Lower leg skin (tissue), 4 donors: ENCODE results near the gene RNU1-2. TPM values are rescaled to one million over a fixed set of nuclear protein-coding genes. Genes with fewer than 3 reads are reported as not detected.
"Not testable (repeated sequence)": the region's sequence is repeated elsewhere in the genome, so short reads cannot be mapped to it uniquely, and the experiment has no call there.

Experiments used
- DNase-seq, 2 donors: peaks; one replicate each; pipeline ENCODE4 v3.0.0-alpha.2; 2019; ENCODE audit warnings: low spot score in 2 of 2
- H3K4me3 ChIP-seq: fragments of 200-600 bp; sonication (generic); 2 replicates; pipeline ENCODE4 v1.5.1; 2017; ENCODE audit warnings: mild to moderate bottlenecking, low read depth; ENCODE audit not compliant: poor library complexity, severe bottlenecking
- CTCF ChIP-seq, 3 donors: fragments of 450-650 bp; IDR thresholded peaks; one replicate each; pipeline ENCODE4 v1.5.1; 2016; ENCODE audit warnings: antibody characterized with exemption in 3 of 3, mild to moderate bottlenecking in 3 of 3, moderate library complexity in 2 of 3
- POLR2A ChIP-seq, 2 donors: fragments of 450-650 bp; IDR thresholded peaks; one replicate each; pipeline ENCODE4 v1.6.1; 2016 to 2017; ENCODE audit warnings: antibody characterized with exemption in 2 of 2, mild to moderate bottlenecking in 1 of 2, moderate library complexity in 1 of 2
- WGBS, 2 donors: methylation state at CpG; one replicate each; pipeline ENCODE4 v1.1.5; 2018; 5-methylcytosine and 5-hydroxymethylcytosine counted together
- intact Hi-C: fragments of 100-400 bp; cut with DNase I; formaldehyde crosslinking; loops from one replicate; pipeline ENCODE4 v1.15.0; 2023; ENCODE audit warnings: low total_unique reads
- total RNA-seq, 4 donors: library from RNA; depleted of rRNA; stranded (reverse); fragments of >200 nt; gene quantifications; one replicate each; pipeline ENCODE4 v1.1.0, GENCODE V29; 2016

The RNU1-2 gene
- total RNA-seq, 4 donors from 2014 or later: under 0.01 TPM; not detected in 1

- WGBS, 2 donors: 77 to 79% methylated on average over 13 of the region's 13 CpGs
- H3K4me3 ChIP-seq: no peak overlapping the region
- TF ChIP-seq CTCF (IDR thresholded peaks at IDR 0.05): no peak
- no peak for TF ChIP-seq POLR2A (IDR thresholded peaks at IDR 0.05)
- no peak for DNase-seq
- intact Hi-C loops: loop anchor here (10.0 kb wide), 1 partner anchor 310 kb away; the partner anchor contains the start of gene NBPF1
These were observed 29.2 kb downstream of the RNU1-2 start for GRCh38 chr1:16924919-16925477.

- intact Hi-C loops: loop anchor here (10.0 kb wide), 1 partner anchor 311 kb away; the partner anchor contains the start of gene NBPF1
- TF ChIP-seq CTCF (IDR thresholded peaks at IDR 0.05) (no peak), POLR2A (IDR thresholded peaks at IDR 0.05) (no peak)
- H3K4me3 ChIP-seq: no peak overlapping the region
- DNase-seq: no peak
- WGBS, 2 donors: 60 to 61% methylated on average over 13 of the region's 13 CpGs
These were observed 30.1 kb downstream of the RNU1-2 start for GRCh38 chr1:16925635-16926490.

GRCh38 chr1:16926491-16927073 is 30.8 kb downstream of the RNU1-2 start:
- DNase-seq: no peak
- intact Hi-C loops: loop anchor here (10.0 kb wide), 1 partner anchor 312 kb away; the partner anchor contains the start of gene NBPF1
- no peak for TF ChIP-seq CTCF (IDR thresholded peaks at IDR 0.05)
- no peak for TF ChIP-seq POLR2A (IDR thresholded peaks at IDR 0.05)
- 54 to 63% methylated on average over 10 of the region's 10 CpGs for WGBS, 2 donors
- no peak overlapping the region for H3K4me3 ChIP-seq

- TF ChIP-seq CTCF (IDR thresholded peaks at IDR 0.05): no peak
- no peak for TF ChIP-seq POLR2A (IDR thresholded peaks at IDR 0.05)
- intact Hi-C loops: loop anchor here (10.0 kb wide), 1 partner anchor 312 kb away; the partner anchor contains the start of gene NBPF1
- DNase-seq: no peak
- H3K4me3 ChIP-seq: no peak overlapping the region
- WGBS, 2 donors: 81 to 88% methylated on average over 14 of the region's 14 CpGs
These were observed 31.5 kb downstream of the RNU1-2 start for GRCh38 chr1:16927256-16927655.

GRCh38 chr1:16927711-16928485 is 32.1 kb downstream of the RNU1-2 start:
- no peak overlapping the region for H3K4me3 ChIP-seq
- no peak for DNase-seq
- WGBS, 2 donors: 72 to 74% methylated on average over 13 of the region's 13 CpGs
- no peak for TF ChIP-seq POLR2A (IDR thresholded peaks at IDR 0.05)
- intact Hi-C loops: loop anchor here (10.0 kb wide), 1 partner anchor 313 kb away; the partner anchor contains the start of gene NBPF1

- not testable (repeated sequence) for H3K4me3 ChIP-seq, DNase-seq
- intact Hi-C loops: loop anchor here (10.0 kb wide), 1 partner anchor 315 kb away; the partner anchor contains the start of gene NBPF1
- 46 to 67% methylated on average over 24 of the region's 24 CpGs for WGBS, 2 donors
These were observed 33.6 kb downstream of the RNU1-2 start for GRCh38 chr1:16929146-16930041.

GRCh38 chr1:16931206-16931934 is 35.6 kb downstream of the RNU1-2 start:
- intact Hi-C loops, DNase-seq, H3K4me3 ChIP-seq: not testable (repeated sequence)
- 87 to 90% methylated on average over 18 of the region's 18 CpGs for WGBS, 2 donors

GRCh38 chr1:16933945-16934344 is 38.2 kb downstream of the RNU1-2 start:
- H3K4me3 ChIP-seq, intact Hi-C loops, DNase-seq: not testable (repeated sequence)
